ENCODE data around the gene NHEJ1.

GRCh38 chr2:219042750-219043149 lies 117.9 kb downstream of the NHEJ1 start:
- TF ChIP-seq, protein P1, sequence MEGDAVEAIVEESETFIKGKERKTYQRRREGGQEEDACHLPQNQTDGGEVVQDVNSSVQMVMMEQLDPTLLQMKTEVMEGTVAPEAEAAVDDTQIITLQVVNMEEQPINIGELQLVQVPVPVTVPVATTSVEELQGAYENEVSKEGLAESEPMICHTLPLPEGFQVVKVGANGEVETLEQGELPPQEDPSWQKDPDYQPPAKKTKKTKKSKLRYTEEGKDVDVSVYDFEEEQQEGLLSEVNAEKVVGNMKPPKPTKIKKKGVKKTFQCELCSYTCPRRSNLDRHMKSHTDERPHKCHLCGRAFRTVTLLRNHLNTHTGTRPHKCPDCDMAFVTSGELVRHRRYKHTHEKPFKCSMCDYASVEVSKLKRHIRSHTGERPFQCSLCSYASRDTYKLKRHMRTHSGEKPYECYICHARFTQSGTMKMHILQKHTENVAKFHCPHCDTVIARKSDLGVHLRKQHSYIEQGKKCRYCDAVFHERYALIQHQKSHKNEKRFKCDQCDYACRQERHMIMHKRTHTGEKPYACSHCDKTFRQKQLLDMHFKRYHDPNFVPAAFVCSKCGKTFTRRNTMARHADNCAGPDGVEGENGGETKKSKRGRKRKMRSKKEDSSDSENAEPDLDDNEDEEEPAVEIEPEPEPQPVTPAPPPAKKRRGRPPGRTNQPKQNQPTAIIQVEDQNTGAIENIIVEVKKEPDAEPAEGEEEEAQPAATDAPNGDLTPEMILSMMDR (optimal IDR thresholded peaks at IDR 0.05 in 1 of 3, IDR thresholded peaks at IDR 0.05 in 1 of 3, conservative IDR thresholded peaks at IDR 0.05 in 1 of 3; ENCODE audit: extremely low read depth in 1 of 3, insufficient read depth in 2 of 3, low read length in 3 of 3), result no peak
- TF ChIP-seq EZH2 (IDR thresholded peaks at IDR 0.05; ENCODE audit: low read length), result no peak
